ENCODE data around the gene PLCB1. TPM values are rescaled to one million over a fixed set of nuclear protein-coding genes. Genes with fewer than 3 reads are reported as not detected.

Gene PLCB1
- total RNA-seq, 4 donors from 2014 or later = 72.9 to 115 (median 76.3) TPM

DNA sequence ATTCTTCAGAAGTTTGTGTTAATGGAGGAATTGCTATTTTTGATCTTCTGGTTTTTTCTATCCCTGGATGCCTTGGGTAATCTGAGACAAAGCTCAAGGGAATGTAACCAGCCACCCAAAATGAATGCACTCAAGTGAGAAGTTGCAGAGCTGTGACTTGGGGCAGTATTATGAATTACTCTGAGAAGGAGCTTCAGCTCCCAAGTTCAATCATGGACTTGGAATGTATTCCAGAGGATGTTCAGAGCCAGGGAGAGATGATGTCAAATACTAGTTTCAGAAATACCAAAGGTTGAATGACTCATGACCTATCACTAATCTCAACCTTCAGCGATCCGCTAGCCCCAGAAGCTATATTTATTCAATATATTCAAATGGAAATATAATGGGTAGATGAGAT lies 561.6 kb downstream of the PLCB1 start:
- Histone ChIP-seq H3K27me3 (no peaks in the 10 kb centered on the region), H3K27ac (replicated peaks in 1 of 4) (no peak overlapping the region), H3K4me1 (peaks cover 0 to 10% (median 6%) of the 10 kb centered on the region in 4 donors), H3K9me3 (peaks cover 0 to 6% (median 2%) of the 10 kb centered on the region in 4 donors), H3K36me3 (peaks cover 0 to 15% (median 6%) of the 10 kb centered on the region in 4 donors), H3K4me3 (no peak overlapping the region)
- DNase-seq (ENCODE audit: extremely low spot score) = no peak
- intact Hi-C loops (cut with DNase I) = no loop called here
- TF ChIP-seq CTCF (IDR thresholded peaks at IDR 0.05) = no peak
- TF ChIP-seq POLR2A (IDR thresholded peaks at IDR 0.05; ENCODE audit: low read depth) = no peak
- no peak for TF ChIP-seq EP300 (IDR thresholded peaks at IDR 0.05)
- TF ChIP-seq POLR2AphosphoS5 (IDR thresholded peaks at IDR 0.05) = no peak
- WGBS = 53% methylated on average over 2 of the region's 2 CpGs

GRCh38 chr20:8700756-8701155 lies 568.7 kb downstream of the PLCB1 start:
- 90% methylated on average over 2 of the region's 2 CpGs for WGBS
- H3K27me3 ChIP-seq = no peaks in the 10 kb centered on the region
- TF ChIP-seq CTCF (IDR thresholded peaks at IDR 0.05) = no peak
- no peak for TF ChIP-seq EP300 (IDR thresholded peaks at IDR 0.05)
- TF ChIP-seq POLR2AphosphoS5 (IDR thresholded peaks at IDR 0.05) = no peak
- no peak for TF ChIP-seq POLR2A (IDR thresholded peaks at IDR 0.05; ENCODE audit: low read depth)
- H3K36me3 ChIP-seq = peaks cover 0 to 22% (median 8%) of the 10 kb centered on the region in 4 donors
- intact Hi-C loops (cut with DNase I) = no loop called here
- no peak overlapping the region for H3K4me3 ChIP-seq
- no peak for DNase-seq (ENCODE audit: extremely low spot score)
- no peaks in the 10 kb centered on the region for H3K9me3 ChIP-seq
- no peaks in the 10 kb centered on the region for H3K4me1 ChIP-seq
- H3K27ac ChIP-seq (replicated peaks in 1 of 4) = no peak overlapping the region

DNA sequence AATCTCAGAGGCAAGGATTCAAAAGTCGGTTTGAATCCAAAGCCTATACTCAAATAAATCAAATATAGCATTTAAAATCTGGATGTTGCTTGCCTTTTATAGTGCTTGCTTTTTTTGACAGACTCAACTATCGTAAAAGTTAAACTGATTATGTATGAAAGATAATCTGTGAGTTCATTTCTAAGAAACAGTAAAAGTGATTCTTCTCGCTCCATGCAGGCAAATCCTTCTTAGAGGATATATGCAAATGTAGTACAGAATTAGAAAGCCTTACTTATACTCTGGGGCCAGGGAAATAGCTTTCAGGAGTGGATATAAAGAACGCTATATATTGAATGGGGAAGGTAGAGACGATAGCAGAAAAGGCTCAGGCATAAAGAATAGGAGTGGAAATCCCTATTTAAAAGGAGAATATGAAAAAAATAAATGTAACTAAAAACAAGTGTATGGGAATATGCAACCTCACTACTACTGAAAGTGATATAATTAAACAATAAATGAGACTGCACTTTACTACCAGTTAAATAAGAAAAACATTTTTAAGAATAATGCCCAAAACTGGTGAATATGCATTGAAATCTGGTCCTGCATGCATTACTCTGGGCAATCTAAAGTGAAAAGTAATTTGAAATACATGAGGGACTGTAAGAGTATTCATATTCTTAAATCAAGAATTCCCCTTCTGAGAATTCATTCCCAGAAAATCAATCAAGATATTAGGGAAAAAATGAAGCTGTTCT lies 575.1 kb downstream of the PLCB1 start:
- intact Hi-C loops (cut with DNase I) = no loop called here
- Histone ChIP-seq H3K4me1 (no peaks in the 10 kb centered on the region), H3K4me3 (no peak overlapping the region), H3K36me3 (peaks cover 0 to 12% (median 7%) of the 10 kb centered on the region in 4 donors), H3K27ac (replicated peaks in 1 of 4) (no peak overlapping the region), H3K27me3 (no peaks in the 10 kb centered on the region), H3K9me3 (no peaks in the 10 kb centered on the region)
- DNase-seq (ENCODE audit: extremely low spot score) = no peak
- 95% methylated on average over 5 of the region's 5 CpGs for WGBS
- TF ChIP-seq CTCF (IDR thresholded peaks at IDR 0.05) (no peak), POLR2AphosphoS5 (IDR thresholded peaks at IDR 0.05) (no peak), POLR2A (IDR thresholded peaks at IDR 0.05; ENCODE audit: low read depth) (no peak), EP300 (IDR thresholded peaks at IDR 0.05) (no peak)

GRCh38 chr20:8709627-8710026 lies 577.6 kb downstream of the PLCB1 start:
- no peak overlapping the region for H3K4me3 ChIP-seq
- H3K27me3 ChIP-seq = no peaks in the 10 kb centered on the region
- no peak for TF ChIP-seq POLR2A (IDR thresholded peaks at IDR 0.05; ENCODE audit: low read depth)
- TF ChIP-seq EP300 (IDR thresholded peaks at IDR 0.05) = no peak
- TF ChIP-seq CTCF (IDR thresholded peaks at IDR 0.05) = no peak
- H3K9me3 ChIP-seq = no peaks in the 10 kb centered on the region
- no peak overlapping the region for H3K27ac ChIP-seq (replicated peaks in 1 of 4)
- 49% methylated on average over 3 of the region's 3 CpGs for WGBS
- H3K36me3 ChIP-seq = peaks cover 0 to 21% (median 9%) of the 10 kb centered on the region in 4 donors
- intact Hi-C loops (cut with DNase I) = no loop called here
- no peaks in the 10 kb centered on the region for H3K4me1 ChIP-seq
- no peak for DNase-seq (ENCODE audit: extremely low spot score)

Measured in esophagus muscularis mucosa (tissue), 4 donors.